CD14-positive monocyte (primary cell): ENCODE results near the gene SLC35F3. TPM values are rescaled to one million over a fixed set of nuclear protein-coding genes. Genes with fewer than 3 reads are reported as not detected.

ENCODE experiments used
- DNase-seq, 3 donors: peaks; one replicate each; pipeline ENCODE4 v3.0.0-alpha.2; 2011 to 2022
- H2AFZ ChIP-seq: 2 replicates; pipeline ENCODE4 v1.6.0; 2012; ENCODE audit warnings: mild to moderate bottlenecking, low read depth, low read length, inconsistent platforms; ENCODE audit not compliant: insufficient read depth, poor library complexity, severe bottlenecking
- H3K27ac ChIP-seq, 2 donors: 1 replicate in 1 of 2; 2 replicates in 1 of 2; pipeline ENCODE4 v1.5.1; 2012 to 2013; ENCODE audit warnings: low read length in 2 of 2, control low read depth in 1 of 2, inconsistent platforms in 1 of 2, low read depth in 1 of 2, mild to moderate bottlenecking in 1 of 2
- H3K27me3 ChIP-seq, 2 donors: one replicate each; pipeline versions ENCODE4 v1.6.0 to v1.6.1; 2011 to 2013; ENCODE audit warnings: low read length in 2 of 2; ENCODE audit not compliant: control insufficient read depth in 2 of 2, insufficient read depth in 2 of 2
- H3K36me3 ChIP-seq, 2 donors: replicated peaks in 1 of 2; 1 replicate in 1 of 2; 2 replicates in 1 of 2; pipeline versions ENCODE4 v1.5.1 to v1.6.1; 2012 to 2013; ENCODE audit warnings: low read length in 2 of 2, control low read depth in 1 of 2, inconsistent platforms in 1 of 2, mild to moderate bottlenecking in 1 of 2; ENCODE audit not compliant: insufficient read depth in 2 of 2, control insufficient read depth in 1 of 2
- H3K4me1 ChIP-seq, 2 donors: 1 replicate in 1 of 2; 2 replicates in 1 of 2; pipeline versions ENCODE4 v1.5.1 to v1.6.1; 2012 to 2013; ENCODE audit warnings: low read length in 2 of 2, control low read depth in 1 of 2, inconsistent platforms in 1 of 2, mild to moderate bottlenecking in 1 of 2, moderate library complexity in 1 of 2; ENCODE audit not compliant: insufficient read depth in 2 of 2, control insufficient read depth in 1 of 2
- H3K4me2 ChIP-seq: replicated peaks from 2 replicates; pipeline ENCODE3; 2012; ENCODE audit warnings: low read length, moderate library complexity, mild to moderate bottlenecking; ENCODE audit not compliant: poor library complexity, severe bottlenecking; ENCODE audit errors: extremely low read depth
- H3K4me3 ChIP-seq, 3 experiments: fragments of 200-600 bp in 1 of 3; sonication (generic) in 1 of 3; replicated peaks in 1 of 3; 1 replicate in 2 of 3; 2 replicates in 1 of 3; pipeline ENCODE4 v1.5.1; 2011 to 2013; ENCODE audit warnings: low read length in 3 of 3, mild to moderate bottlenecking in 3 of 3, control low read depth in 2 of 3, low read depth in 2 of 3, inconsistent platforms in 1 of 3, moderate library complexity in 1 of 3
- H3K79me2 ChIP-seq: 2 replicates; pipeline ENCODE4 v1.6.0; 2012; ENCODE audit warnings: mild to moderate bottlenecking, control low read depth, inconsistent platforms, low read length, moderate library complexity; ENCODE audit not compliant: insufficient read depth
- H3K9ac ChIP-seq: 2 replicates; pipeline ENCODE4 v1.6.0; 2017; ENCODE audit warnings: low read length, mild to moderate bottlenecking; ENCODE audit not compliant: insufficient read depth, poor library complexity, severe bottlenecking
- H3K9me3 ChIP-seq, 2 donors: replicated peaks in 1 of 2; 1 replicate in 1 of 2; 2 replicates in 1 of 2; pipeline versions ENCODE4 v1.5.1 to v1.6.1; 2012 to 2013; ENCODE audit warnings: low read length in 2 of 2, control low read depth in 1 of 2; ENCODE audit not compliant: control insufficient read depth in 1 of 2, insufficient read depth in 1 of 2
- H4K20me1 ChIP-seq: 2 replicates; pipeline ENCODE4 v1.6.0; 2012; ENCODE audit warnings: mild to moderate bottlenecking, low read length, control low read depth, moderate library complexity; ENCODE audit not compliant: insufficient read depth
- H3K27ac Mint-ChIP-seq, 7 donors: one replicate each; pipeline ENCODE4 v1.8.0; 2020; ENCODE audit warnings: mild to moderate bottlenecking in 7 of 7, mixed read lengths in 7 of 7, moderate library complexity in 6 of 7, inconsistent platforms in 2 of 7
- H3K27me3 Mint-ChIP-seq, 3 donors: one replicate each; pipeline ENCODE4 v1.8.0; 2021 to 2022; ENCODE audit warnings: low read depth in 3 of 3, mild to moderate bottlenecking in 3 of 3, mixed read lengths in 3 of 3, moderate library complexity in 3 of 3, inconsistent platforms in 1 of 3
- H3K36me3 Mint-ChIP-seq, 2 donors: one replicate each; pipeline ENCODE4 v1.8.0; 2020; ENCODE audit warnings: mixed read lengths in 2 of 2, inconsistent platforms in 1 of 2, mild to moderate bottlenecking in 1 of 2
- H3K4me1 Mint-ChIP-seq: one replicate; pipeline ENCODE4 v1.8.0; 2020; ENCODE audit warnings: mild to moderate bottlenecking, mixed read lengths
- H3K4me3 Mint-ChIP-seq, 2 donors: one replicate each; pipeline ENCODE4 v1.8.0; 2020; ENCODE audit warnings: mild to moderate bottlenecking in 2 of 2, mixed read lengths in 2 of 2, moderate library complexity in 1 of 2
- H3K9me3 Mint-ChIP-seq, 7 donors: one replicate each; pipeline ENCODE4 v1.8.0; 2020 to 2022; ENCODE audit warnings: mixed read lengths in 7 of 7, mild to moderate bottlenecking in 6 of 7, moderate library complexity in 6 of 7, inconsistent platforms in 2 of 7
- WGBS: methylation state at CpG from one replicate; pipeline ENCODE4 v1.1.5; 2013; ENCODE audit warnings: missing lambda C conversion rate; ENCODE audit not compliant: insufficient coverage; 5-methylcytosine and 5-hydroxymethylcytosine counted together
- intact Hi-C, 2 donors: fragments of 100-400 bp; cut with micrococcal nuclease; formaldehyde crosslinking; loops; one replicate each; pipeline versions ENCODE4 v1.15.0 to v1.15.1; 2023
- polyA plus RNA-seq, 3 donors: library from polyadenylated mRNA; depleted of rRNA in 1 of 3; unstranded in 2 of 3; stranded (reverse) in 1 of 3; fragments of 300-500 nt in 2 of 3; fragments of >200 nt in 1 of 3; fragmentation: Illumina TruSeq in 2 of 3; gene quantifications; 1 replicate in 2 of 3; 2 replicates in 1 of 3; pipeline ENCODE4 v1.2.3, GENCODE V29; 2012 to 2021
- TF ChIP-seq, protein P1 (sequence below): fragments of 200-600 bp; IDR thresholded peaks from one replicate; pipeline ENCODE4 v1.8.0; 2022; ENCODE audit warnings: antibody characterized with exemption, mild to moderate bottlenecking

Gene SLC35F3
- polyA plus RNA-seq, 3 donors, result 0.17 to 0.78 TPM; not detected in 1

GRCh38 chr1:234342774-234343173 is 438.3 kb downstream of the SLC35F3 start:
- no peak overlapping the region for H3K9ac ChIP-seq
- Mint-ChIP-seq H3K27ac (no peak overlapping the region), H3K4me3 (no peak overlapping the region), H3K27me3 (peaks cover 0 to 2% (median 1%) of the 10 kb centered on the region in 3 donors), H3K4me1 (no peaks in the 10 kb centered on the region), H3K36me3 (no peaks in the 10 kb centered on the region), H3K9me3 (peaks cover 0 to 18% (median 5%) of the 10 kb centered on the region in 7 donors)
- no peaks in the 10 kb centered on the region for H3K79me2 ChIP-seq
- H3K27ac ChIP-seq, result no peak overlapping the region
- H3K27me3 ChIP-seq, result no peaks in the 10 kb centered on the region
- no peak for DNase-seq
- 96% methylated on average over 3 of the region's 5 CpGs for WGBS
- no peaks in the 10 kb centered on the region for H3K9me3 ChIP-seq
- H3K36me3 ChIP-seq, result no peaks in the 10 kb centered on the region
- no peak overlapping the region for H3K4me3 ChIP-seq
- no peaks in the 10 kb centered on the region for H3K4me1 ChIP-seq
- H4K20me1 ChIP-seq, result no peaks in the 10 kb centered on the region
- intact Hi-C loops, result no loop called here
- H2AFZ ChIP-seq, result peak overlapping the region; percentile 26
- TF ChIP-seq, protein P1, sequence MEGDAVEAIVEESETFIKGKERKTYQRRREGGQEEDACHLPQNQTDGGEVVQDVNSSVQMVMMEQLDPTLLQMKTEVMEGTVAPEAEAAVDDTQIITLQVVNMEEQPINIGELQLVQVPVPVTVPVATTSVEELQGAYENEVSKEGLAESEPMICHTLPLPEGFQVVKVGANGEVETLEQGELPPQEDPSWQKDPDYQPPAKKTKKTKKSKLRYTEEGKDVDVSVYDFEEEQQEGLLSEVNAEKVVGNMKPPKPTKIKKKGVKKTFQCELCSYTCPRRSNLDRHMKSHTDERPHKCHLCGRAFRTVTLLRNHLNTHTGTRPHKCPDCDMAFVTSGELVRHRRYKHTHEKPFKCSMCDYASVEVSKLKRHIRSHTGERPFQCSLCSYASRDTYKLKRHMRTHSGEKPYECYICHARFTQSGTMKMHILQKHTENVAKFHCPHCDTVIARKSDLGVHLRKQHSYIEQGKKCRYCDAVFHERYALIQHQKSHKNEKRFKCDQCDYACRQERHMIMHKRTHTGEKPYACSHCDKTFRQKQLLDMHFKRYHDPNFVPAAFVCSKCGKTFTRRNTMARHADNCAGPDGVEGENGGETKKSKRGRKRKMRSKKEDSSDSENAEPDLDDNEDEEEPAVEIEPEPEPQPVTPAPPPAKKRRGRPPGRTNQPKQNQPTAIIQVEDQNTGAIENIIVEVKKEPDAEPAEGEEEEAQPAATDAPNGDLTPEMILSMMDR, result no peak
- no peak overlapping the region for H3K4me2 ChIP-seq

- Histone ChIP-seq H3K4me2 (no peak overlapping the region), H3K4me3 (no peak overlapping the region), H3K27me3 (no peaks in the 10 kb centered on the region), H3K27ac (no peak overlapping the region), H3K9me3 (no peaks in the 10 kb centered on the region), H4K20me1 (no peaks in the 10 kb centered on the region), H3K79me2 (no peaks in the 10 kb centered on the region), H3K4me1 (no peaks in the 10 kb centered on the region), H3K36me3 (no peaks in the 10 kb centered on the region), H3K9ac (no peak overlapping the region), H2AFZ (no peak overlapping the region)
- DNase-seq, result no peak
- H3K36me3 Mint-ChIP-seq, result no peaks in the 10 kb centered on the region
- H3K27ac Mint-ChIP-seq, result no peak overlapping the region
- TF ChIP-seq, protein P1, result no peak
- intact Hi-C loops, result no loop called here
- no peak overlapping the region for H3K4me3 Mint-ChIP-seq
- WGBS, result no CpG with 5 or more reads among the region's 1 CpG
- H3K4me1 Mint-ChIP-seq, result no peaks in the 10 kb centered on the region
- H3K9me3 Mint-ChIP-seq, result peaks cover 0 to 7% (median under 1%) of the 10 kb centered on the region in 7 donors
- H3K27me3 Mint-ChIP-seq, result peaks cover 0 to 5% (median 1%) of the 10 kb centered on the region in 3 donors
Measured at GRCh38 chr1:234345237-234345636, 440.8 kb downstream of the SLC35F3 start.
